GM23338 (cell line): Measurements from ENCODE around the gene RAPGEF4. TPM values are rescaled to one million over a fixed set of nuclear protein-coding genes. Genes with fewer than 3 reads are reported as not detected.

Source experiments
- ATAC-seq: fragments of 200-7000 bp; cut with Tn5 transposase; 3 replicates; pipeline ENCODE4 v1.9.1; 2020
- DNase-seq: peaks from one replicate; pipeline ENCODE4 v3.0.0-alpha.2; 2015; ENCODE audit warnings: low spot score
- H2AFZ ChIP-seq: fragments of 200-600 bp; sonication (generic); 2 replicates; pipeline ENCODE4 v1.8.0; 2016; ENCODE audit warnings: antibody characterized with exemption, mild to moderate bottlenecking, moderate library complexity
- H3F3A ChIP-seq: fragments of 200-600 bp; sonication (generic); replicated peaks from 2 replicates; pipeline ENCODE4 v1.8.0; 2017; ENCODE audit warnings: antibody characterized with exemption, mixed run types, low read depth
- H3K27ac ChIP-seq: fragments of 200-600 bp; sonication (generic); 2 replicates; pipeline ENCODE4 v1.6.1; 2016; ENCODE audit warnings: low read depth
- H3K27me3 ChIP-seq: fragments of 200-600 bp; sonication (generic); 2 replicates; pipeline ENCODE4 v1.8.0; 2016; ENCODE audit warnings: mild to moderate bottlenecking, mixed run types, moderate library complexity; ENCODE audit not compliant: insufficient read depth
- H3K36me3 ChIP-seq: fragments of 200-600 bp; sonication (generic); 2 replicates; pipeline ENCODE4 v1.8.0; 2016; ENCODE audit warnings: mild to moderate bottlenecking; ENCODE audit not compliant: insufficient read depth
- H3K4me1 ChIP-seq: fragments of 200-600 bp; sonication (generic); 2 replicates; pipeline ENCODE4 v1.8.0; 2016; ENCODE audit warnings: mild to moderate bottlenecking, moderate library complexity; ENCODE audit not compliant: insufficient read depth
- H3K4me2 ChIP-seq: fragments of 200-600 bp; sonication (generic); 2 replicates; pipeline ENCODE4 v1.7.1; 2017; ENCODE audit warnings: mixed run types
- H3K4me3 ChIP-seq: fragments of 200-600 bp; sonication (generic); 2 replicates; pipeline ENCODE4 v1.6.1; 2016; ENCODE audit warnings: mixed run types
- H3K79me2 ChIP-seq: fragments of 200-600 bp; sonication (generic); replicated peaks from 2 replicates; pipeline ENCODE4 v1.8.0; 2017; ENCODE audit warnings: mild to moderate bottlenecking; ENCODE audit not compliant: insufficient read depth
- H3K9me2 ChIP-seq: fragments of 200-600 bp; sonication (generic); 2 replicates; pipeline ENCODE4 v1.8.0; 2017; ENCODE audit not compliant: insufficient read depth
- H4K20me1 ChIP-seq: fragments of 200-600 bp; sonication (generic); replicated peaks from 2 replicates; pipeline ENCODE4 v1.8.0; 2017; ENCODE audit warnings: mild to moderate bottlenecking; ENCODE audit not compliant: insufficient read depth
- H3K27ac Mint-ChIP-seq: 2 replicates; pipeline ENCODE4 v1.8.0; 2020; ENCODE audit warnings: inconsistent platforms, mild to moderate bottlenecking, moderate library complexity, mixed read lengths
- H3K27me3 Mint-ChIP-seq: 3 replicates; pipeline ENCODE4 v1.8.0; 2022; ENCODE audit warnings: low read depth, mild to moderate bottlenecking, moderate library complexity, mixed read lengths, inconsistent platforms; ENCODE audit not compliant: insufficient read depth, poor library complexity
- H3K36me3 Mint-ChIP-seq: 3 replicates; pipeline ENCODE4 v1.8.0; 2021; ENCODE audit warnings: low read depth, mild to moderate bottlenecking, inconsistent platforms, moderate library complexity, mixed read lengths
- H3K4me1 Mint-ChIP-seq: 3 replicates; pipeline ENCODE4 v1.8.0; 2020; ENCODE audit warnings: mild to moderate bottlenecking, inconsistent platforms, mixed read lengths
- H3K4me3 Mint-ChIP-seq: 3 replicates; pipeline ENCODE4 v1.8.0; 2021; ENCODE audit warnings: moderate library complexity, mild to moderate bottlenecking, inconsistent platforms, mixed read lengths
- H3K9me3 Mint-ChIP-seq: 3 replicates; pipeline ENCODE4 v1.8.0; 2020; ENCODE audit warnings: moderate library complexity, mild to moderate bottlenecking, inconsistent platforms, mixed read lengths
- EZH2 ChIP-seq: fragments of 200-600 bp; sonication (generic); IDR thresholded peaks from one replicate; pipeline ENCODE4 v1.8.0; 2017; ENCODE audit warnings: antibody characterized with exemption, mild to moderate bottlenecking, low read depth; ENCODE audit not compliant: unreplicated experiment
- EZH2phosphoT487 ChIP-seq: fragments of 200-600 bp; sonication (generic); IDR thresholded peaks from one replicate; pipeline ENCODE4 v1.8.1; 2018; ENCODE audit warnings: antibody characterized with exemption; ENCODE audit not compliant: unreplicated experiment
- JUNB ChIP-seq: IDR thresholded peaks from one replicate; pipeline ENCODE4 v1.6.1; 2016; ENCODE audit warnings: antibody characterized with exemption; ENCODE audit not compliant: unreplicated experiment
- POLR2AphosphoS5 ChIP-seq: IDR thresholded peaks from 2 replicates; pipeline ENCODE4 v1.6.1; 2016; ENCODE audit warnings: antibody characterized with exemption, low read depth
- STAT1 ChIP-seq: IDR thresholded peaks from one replicate; pipeline ENCODE4 v1.6.1; 2016; ENCODE audit warnings: antibody characterized with exemption; ENCODE audit not compliant: unreplicated experiment
- ZNF114 ChIP-seq: fragments of 250-450 bp; sonication (Bioruptor Pico); IDR thresholded peaks from 2 replicates; pipeline ENCODE4 v1.5.0; 2020; ENCODE audit warnings: mild to moderate bottlenecking, moderate library complexity
- polyA plus RNA-seq: library from polyadenylated mRNA; unstranded; fragments of >200 nt; fragmentation: Nextera tagmentation; extraction: Ambion mirVana; gene quantifications from 2 replicates; pipeline ENCODE4 v1.2.1, GENCODE V29; 2016
- total RNA-seq: library from RNA; depleted of rRNA; stranded (reverse); fragments of >200 nt; shearing (Covaris generic); gene quantifications from 2 replicates; pipeline ENCODE4 v1.2.3, GENCODE V29; 2014
- TF ChIP-seq, protein P1 (sequence below): IDR thresholded peaks from one replicate; pipeline ENCODE4 v1.6.1; 2018; ENCODE audit warnings: antibody characterized with exemption; ENCODE audit not compliant: unreplicated experiment
- TF ChIP-seq, protein P2 (sequence below): IDR thresholded peaks from 2 replicates; pipeline ENCODE4 v1.6.1; 2016; ENCODE audit warnings: antibody characterized with exemption
- TF ChIP-seq, protein P3 (sequence below), 2 experiments: fragments of 200-600 bp in 1 of 2; sonication (generic) in 1 of 2; conservative IDR thresholded peaks; 2 replicates each; pipeline versions ENCODE4 v1.5.1 to v1.6.1; 2016 to 2017; ENCODE audit warnings: antibody characterized with exemption in 2 of 2, low read depth in 2 of 2, mild to moderate bottlenecking in 2 of 2, moderate library complexity in 1 of 2

The RAPGEF4 gene
- total and polyA plus RNA-seq, 2 experiments from 2014 or later = 1.7 to 4.7 TPM

DNA sequence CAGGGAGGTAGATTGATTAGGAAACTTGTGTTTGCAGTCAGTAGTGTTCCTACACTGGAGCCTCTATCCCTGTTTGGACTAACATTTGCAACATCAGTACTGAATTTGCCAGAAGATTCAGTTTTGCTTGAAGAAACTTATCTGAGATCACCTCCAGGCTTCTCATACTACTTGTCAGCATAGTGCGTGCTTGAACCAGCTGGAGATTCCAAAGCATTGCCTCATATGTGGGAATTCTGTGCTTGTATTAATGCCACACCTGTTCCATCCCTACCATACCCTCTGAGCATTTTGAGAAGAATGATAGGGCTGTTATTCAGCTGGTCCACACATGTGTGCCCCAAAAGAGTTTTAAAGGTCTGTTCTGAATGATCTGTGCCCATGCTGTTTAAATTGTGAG, 148.7 kb downstream of the RAPGEF4 start:
- Histone ChIP-seq H3K27me3 (no peaks in the 10 kb centered on the region), H2AFZ (no peak overlapping the region), H3K4me3 (no peak overlapping the region), H3F3A (no peaks in the 10 kb centered on the region), H3K27ac (no peak overlapping the region), H3K4me1 (no peaks in the 10 kb centered on the region), H3K79me2 (no peaks in the 10 kb centered on the region), H3K36me3 (no peaks in the 10 kb centered on the region), H3K9me2 (0 out of 2 replicates have a peak, but pooled peaks cover 6% of the 10 kb centered on the region), H4K20me1 (no peaks in the 10 kb centered on the region), H3K4me2 (no peak overlapping the region)
- no peak for ATAC-seq
- no peak for TF ChIP-seq STAT1
- TF ChIP-seq, protein P1, sequence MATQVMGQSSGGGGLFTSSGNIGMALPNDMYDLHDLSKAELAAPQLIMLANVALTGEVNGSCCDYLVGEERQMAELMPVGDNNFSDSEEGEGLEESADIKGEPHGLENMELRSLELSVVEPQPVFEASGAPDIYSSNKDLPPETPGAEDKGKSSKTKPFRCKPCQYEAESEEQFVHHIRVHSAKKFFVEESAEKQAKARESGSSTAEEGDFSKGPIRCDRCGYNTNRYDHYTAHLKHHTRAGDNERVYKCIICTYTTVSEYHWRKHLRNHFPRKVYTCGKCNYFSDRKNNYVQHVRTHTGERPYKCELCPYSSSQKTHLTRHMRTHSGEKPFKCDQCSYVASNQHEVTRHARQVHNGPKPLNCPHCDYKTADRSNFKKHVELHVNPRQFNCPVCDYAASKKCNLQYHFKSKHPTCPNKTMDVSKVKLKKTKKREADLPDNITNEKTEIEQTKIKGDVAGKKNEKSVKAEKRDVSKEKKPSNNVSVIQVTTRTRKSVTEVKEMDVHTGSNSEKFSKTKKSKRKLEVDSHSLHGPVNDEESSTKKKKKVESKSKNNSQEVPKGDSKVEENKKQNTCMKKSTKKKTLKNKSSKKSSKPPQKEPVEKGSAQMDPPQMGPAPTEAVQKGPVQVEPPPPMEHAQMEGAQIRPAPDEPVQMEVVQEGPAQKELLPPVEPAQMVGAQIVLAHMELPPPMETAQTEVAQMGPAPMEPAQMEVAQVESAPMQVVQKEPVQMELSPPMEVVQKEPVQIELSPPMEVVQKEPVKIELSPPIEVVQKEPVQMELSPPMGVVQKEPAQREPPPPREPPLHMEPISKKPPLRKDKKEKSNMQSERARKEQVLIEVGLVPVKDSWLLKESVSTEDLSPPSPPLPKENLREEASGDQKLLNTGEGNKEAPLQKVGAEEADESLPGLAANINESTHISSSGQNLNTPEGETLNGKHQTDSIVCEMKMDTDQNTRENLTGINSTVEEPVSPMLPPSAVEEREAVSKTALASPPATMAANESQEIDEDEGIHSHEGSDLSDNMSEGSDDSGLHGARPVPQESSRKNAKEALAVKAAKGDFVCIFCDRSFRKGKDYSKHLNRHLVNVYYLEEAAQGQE = no peak
- no peak for TF ChIP-seq EZH2
- no peak for TF ChIP-seq POLR2AphosphoS5
- TF ChIP-seq, protein P2, sequence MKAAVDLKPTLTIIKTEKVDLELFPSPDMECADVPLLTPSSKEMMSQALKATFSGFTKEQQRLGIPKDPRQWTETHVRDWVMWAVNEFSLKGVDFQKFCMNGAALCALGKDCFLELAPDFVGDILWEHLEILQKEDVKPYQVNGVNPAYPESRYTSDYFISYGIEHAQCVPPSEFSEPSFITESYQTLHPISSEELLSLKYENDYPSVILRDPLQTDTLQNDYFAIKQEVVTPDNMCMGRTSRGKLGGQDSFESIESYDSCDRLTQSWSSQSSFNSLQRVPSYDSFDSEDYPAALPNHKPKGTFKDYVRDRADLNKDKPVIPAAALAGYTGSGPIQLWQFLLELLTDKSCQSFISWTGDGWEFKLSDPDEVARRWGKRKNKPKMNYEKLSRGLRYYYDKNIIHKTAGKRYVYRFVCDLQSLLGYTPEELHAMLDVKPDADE = no peak
- no peak for TF ChIP-seq EZH2phosphoT487
- TF ChIP-seq, protein P3, sequence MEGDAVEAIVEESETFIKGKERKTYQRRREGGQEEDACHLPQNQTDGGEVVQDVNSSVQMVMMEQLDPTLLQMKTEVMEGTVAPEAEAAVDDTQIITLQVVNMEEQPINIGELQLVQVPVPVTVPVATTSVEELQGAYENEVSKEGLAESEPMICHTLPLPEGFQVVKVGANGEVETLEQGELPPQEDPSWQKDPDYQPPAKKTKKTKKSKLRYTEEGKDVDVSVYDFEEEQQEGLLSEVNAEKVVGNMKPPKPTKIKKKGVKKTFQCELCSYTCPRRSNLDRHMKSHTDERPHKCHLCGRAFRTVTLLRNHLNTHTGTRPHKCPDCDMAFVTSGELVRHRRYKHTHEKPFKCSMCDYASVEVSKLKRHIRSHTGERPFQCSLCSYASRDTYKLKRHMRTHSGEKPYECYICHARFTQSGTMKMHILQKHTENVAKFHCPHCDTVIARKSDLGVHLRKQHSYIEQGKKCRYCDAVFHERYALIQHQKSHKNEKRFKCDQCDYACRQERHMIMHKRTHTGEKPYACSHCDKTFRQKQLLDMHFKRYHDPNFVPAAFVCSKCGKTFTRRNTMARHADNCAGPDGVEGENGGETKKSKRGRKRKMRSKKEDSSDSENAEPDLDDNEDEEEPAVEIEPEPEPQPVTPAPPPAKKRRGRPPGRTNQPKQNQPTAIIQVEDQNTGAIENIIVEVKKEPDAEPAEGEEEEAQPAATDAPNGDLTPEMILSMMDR (conservative IDR thresholded peaks at IDR 0.05; ENCODE audit: low read depth in 2 of 2) = no peak
- TF ChIP-seq ZNF114 (CRISPR knock-in tag) = no peak
- DNase-seq = no peak
- Mint-ChIP-seq H3K4me3 (no peak overlapping the region), H3K36me3 (no peaks in the 10 kb centered on the region), H3K4me1 (no peaks in the 10 kb centered on the region), H3K27ac (no peak overlapping the region), H3K27me3 (peaks cover 4% of the 10 kb centered on the region), H3K9me3 (no peaks in the 10 kb centered on the region)

DNA sequence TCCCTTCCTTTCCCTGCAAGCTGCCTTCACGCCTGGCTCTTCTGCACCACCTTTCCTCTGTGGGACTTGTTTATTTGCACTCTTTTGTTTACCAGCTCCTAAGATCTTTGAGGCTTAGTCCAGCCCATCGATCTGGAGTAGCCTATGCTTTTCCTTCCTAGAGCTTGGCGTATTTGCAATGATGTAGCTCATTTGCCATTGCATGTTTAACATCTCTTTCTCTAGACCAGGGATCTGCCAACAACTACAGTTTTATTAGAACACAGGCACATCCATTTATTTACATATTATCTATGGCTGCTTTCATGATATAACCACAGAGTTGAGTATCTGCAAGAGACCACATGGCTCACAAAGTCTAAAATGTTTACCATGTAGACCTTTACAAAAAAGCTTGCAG, 150.4 kb downstream of the RAPGEF4 start:
- Histone ChIP-seq H3F3A (no peaks in the 10 kb centered on the region), H2AFZ (no peak overlapping the region), H4K20me1 (no peaks in the 10 kb centered on the region), H3K4me1 (no peaks in the 10 kb centered on the region), H3K27ac (no peak overlapping the region), H3K27me3 (no peaks in the 10 kb centered on the region), H3K4me2 (no peak overlapping the region), H3K4me3 (no peak overlapping the region), H3K79me2 (no peaks in the 10 kb centered on the region), H3K36me3 (no peaks in the 10 kb centered on the region), H3K9me2 (0 out of 2 replicates have a peak, but pooled peaks cover 6% of the 10 kb centered on the region)
- no peak for DNase-seq
- Mint-ChIP-seq H3K4me3 (no peak overlapping the region), H3K36me3 (no peaks in the 10 kb centered on the region), H3K4me1 (no peaks in the 10 kb centered on the region), H3K27me3 (peaks cover 4% of the 10 kb centered on the region), H3K9me3 (no peaks in the 10 kb centered on the region), H3K27ac (no peak overlapping the region)
- no peak for ATAC-seq
- TF ChIP-seq STAT1 (no peak), EZH2 (no peak), JUNB (no peak), ZNF114 (CRISPR knock-in tag) (no peak), EZH2phosphoT487 (no peak)
